ENCODE data around the gene WASF3.

WASF3 gene

GRCh38 chr13:26668357-26669146 lies 111.1 kb downstream of the WASF3 start:
- DNase-seq (ENCODE audit: low spot score): no peak
- Histone ChIP-seq H3K4me2 (ENCODE audit: insufficient read depth, low read length, poor library complexity, severe bottlenecking) (no peak overlapping the region), H3K27ac (replicated peaks; ENCODE audit: low read length) (peak overlapping the region; percentile 35), H4K91ac (ENCODE audit: low read depth, low read length, poor library complexity) (no peak overlapping the region), H3K14ac (ENCODE audit: low read length) (peak overlapping the region; percentile 38), H3K9ac (ENCODE audit: low read depth, low read length, poor library complexity) (no peak overlapping the region), H3K9me3 (replicated peaks in 1 of 2; ENCODE audit: control insufficient read depth in 2 of 2, insufficient read depth in 1 of 2, low read depth in 1 of 2, low read length in 2 of 2) (peaks cover 0 to 1% of the 10 kb centered on the region in 2 donors), H2AFZ (ENCODE audit: low read length) (no peak overlapping the region), H3K23ac (ENCODE audit: low read depth, low read length, poor library complexity) (no peak overlapping the region), H2BK120ac (ENCODE audit: low read depth, low read length) (no peak overlapping the region), H2AK5ac (ENCODE audit: low read depth, low read length) (no peak overlapping the region), H3K18ac (ENCODE audit: low read length) (no peak overlapping the region), H3K4me3 (ENCODE audit: low read length in 2 of 2) (no peak overlapping the region), H2BK15ac (ENCODE audit: low read length) (no peak overlapping the region), H2BK12ac (ENCODE audit: low read length) (no peak overlapping the region), H3K4ac (ENCODE audit: low read length) (peak overlapping the region; percentile 53), H3K4me1 (ENCODE audit: control insufficient read depth in 2 of 2, insufficient read depth in 1 of 2, low read depth in 1 of 2, low read length in 2 of 2) (no peaks in the 10 kb centered on the region), H3K79me1 (ENCODE audit: low read depth, low read length) (peaks cover 3% of the 10 kb centered on the region), H3K27me3 (ENCODE audit: control insufficient read depth in 3 of 3, insufficient read depth in 3 of 3, low read depth in 1 of 3, low read length in 3 of 3) (no peaks in the 10 kb centered on the region), H2BK5ac (ENCODE audit: low read length) (no peak overlapping the region), H4K8ac (ENCODE audit: low read depth, low read length) (peak overlapping the region; percentile 82), H3K36me3 (replicated peaks in 1 of 2; ENCODE audit: control insufficient read depth in 2 of 2, insufficient read depth in 2 of 2, low read length in 2 of 2) (peaks cover 8 to 25% of the 10 kb centered on the region in 2 donors)
- WGBS, 2 donors (ENCODE audit: extremely low coverage in 2 of 2, insufficient read length in 2 of 2, insufficient replicate concordance in 1 of 2): no CpG with 5 or more reads among the region's 5 CpGs

- H3K14ac ChIP-seq (ENCODE audit: low read length): peak overlapping the region; percentile 4
- peaks cover 14 to 25% of the 10 kb centered on the region in 2 donors for H3K36me3 ChIP-seq (replicated peaks in 1 of 2; ENCODE audit: control insufficient read depth in 2 of 2, insufficient read depth in 2 of 2, low read length in 2 of 2)
- H3K79me1 ChIP-seq (ENCODE audit: low read depth, low read length): peaks cover 5% of the 10 kb centered on the region
- H3K4me2 ChIP-seq (ENCODE audit: insufficient read depth, low read length, poor library complexity, severe bottlenecking): no peak overlapping the region
- no peaks in the 10 kb centered on the region for H3K27me3 ChIP-seq (ENCODE audit: control insufficient read depth in 3 of 3, insufficient read depth in 3 of 3, low read depth in 1 of 3, low read length in 3 of 3)
- no peak for DNase-seq (ENCODE audit: low spot score)
- no peak overlapping the region for H3K4me3 ChIP-seq (ENCODE audit: low read length in 2 of 2)
- H3K4me1 ChIP-seq (ENCODE audit: control insufficient read depth in 2 of 2, insufficient read depth in 1 of 2, low read depth in 1 of 2, low read length in 2 of 2): peaks cover 0 to 4% of the 10 kb centered on the region in 2 donors
- no peak overlapping the region for H2AK5ac ChIP-seq (ENCODE audit: low read depth, low read length)
- H2BK12ac ChIP-seq (ENCODE audit: low read length): no peak overlapping the region
- no CpG with 5 or more reads among the region's 5 CpGs for WGBS, 2 donors (ENCODE audit: extremely low coverage in 2 of 2, insufficient read length in 2 of 2, insufficient replicate concordance in 1 of 2)
- H3K18ac ChIP-seq (ENCODE audit: low read length): no peak overlapping the region
- no peak overlapping the region for H4K91ac ChIP-seq (ENCODE audit: low read depth, low read length, poor library complexity)
- H2BK120ac ChIP-seq (ENCODE audit: low read depth, low read length): no peak overlapping the region
- H2BK15ac ChIP-seq (ENCODE audit: low read length): no peak overlapping the region
- peak overlapping the region; percentile 52 for H3K23ac ChIP-seq (ENCODE audit: low read depth, low read length, poor library complexity)
- no peak overlapping the region for H2BK5ac ChIP-seq (ENCODE audit: low read length)
- no peak overlapping the region for H3K27ac ChIP-seq (replicated peaks; ENCODE audit: low read length)
- no peak overlapping the region for H4K8ac ChIP-seq (ENCODE audit: low read depth, low read length)
- H3K4ac ChIP-seq (ENCODE audit: low read length): peak overlapping the region; percentile 17
- H2AFZ ChIP-seq (ENCODE audit: low read length): no peak overlapping the region
- peaks cover 0 to 1% of the 10 kb centered on the region in 2 donors for H3K9me3 ChIP-seq (replicated peaks in 1 of 2; ENCODE audit: control insufficient read depth in 2 of 2, insufficient read depth in 1 of 2, low read depth in 1 of 2, low read length in 2 of 2)
- H3K9ac ChIP-seq (ENCODE audit: low read depth, low read length, poor library complexity): no peak overlapping the region
Measured at GRCh38 chr13:26673890-26674289, 116.4 kb downstream of the WASF3 start.

GRCh38 chr13:26677156-26677555 lies 119.7 kb downstream of the WASF3 start:
- no peak for DNase-seq (ENCODE audit: low spot score)
- no peak overlapping the region for H2BK12ac ChIP-seq (ENCODE audit: low read length)
- H3K27ac ChIP-seq (replicated peaks; ENCODE audit: low read length): no peak overlapping the region
- H3K36me3 ChIP-seq (replicated peaks in 1 of 2; ENCODE audit: control insufficient read depth in 2 of 2, insufficient read depth in 2 of 2, low read length in 2 of 2): peaks cover 23 to 40% of the 10 kb centered on the region in 2 donors
- H2BK15ac ChIP-seq (ENCODE audit: low read length): no peak overlapping the region
- H3K4me2 ChIP-seq (ENCODE audit: insufficient read depth, low read length, poor library complexity, severe bottlenecking): no peak overlapping the region
- no peak overlapping the region for H4K91ac ChIP-seq (ENCODE audit: low read depth, low read length, poor library complexity)
- no peak overlapping the region for H4K8ac ChIP-seq (ENCODE audit: low read depth, low read length)
- WGBS, 2 donors (ENCODE audit: extremely low coverage in 2 of 2, insufficient read length in 2 of 2, insufficient replicate concordance in 1 of 2): no CpG with 5 or more reads among the region's 4 CpGs
- peaks cover 7% of the 10 kb centered on the region for H3K79me1 ChIP-seq (ENCODE audit: low read depth, low read length)
- no peak overlapping the region for H3K9ac ChIP-seq (ENCODE audit: low read depth, low read length, poor library complexity)
- H2AK5ac ChIP-seq (ENCODE audit: low read depth, low read length): no peak overlapping the region
- no peak overlapping the region for H3K4me3 ChIP-seq (ENCODE audit: low read length in 2 of 2)
- no peak overlapping the region for H2BK5ac ChIP-seq (ENCODE audit: low read length)
- H3K27me3 ChIP-seq (ENCODE audit: control insufficient read depth in 3 of 3, insufficient read depth in 3 of 3, low read depth in 1 of 3, low read length in 3 of 3): no peaks in the 10 kb centered on the region
- no peak overlapping the region for H3K18ac ChIP-seq (ENCODE audit: low read length)
- H3K4ac ChIP-seq (ENCODE audit: low read length): no peak overlapping the region
- no peak overlapping the region for H3K14ac ChIP-seq (ENCODE audit: low read length)
- H3K9me3 ChIP-seq (replicated peaks in 1 of 2; ENCODE audit: control insufficient read depth in 2 of 2, insufficient read depth in 1 of 2, low read depth in 1 of 2, low read length in 2 of 2): peaks cover 0 to 1% of the 10 kb centered on the region in 2 donors
- no peak overlapping the region for H2AFZ ChIP-seq (ENCODE audit: low read length)
- H2BK120ac ChIP-seq (ENCODE audit: low read depth, low read length): no peak overlapping the region
- H3K23ac ChIP-seq (ENCODE audit: low read depth, low read length, poor library complexity): no peak overlapping the region
- H3K4me1 ChIP-seq (ENCODE audit: control insufficient read depth in 2 of 2, insufficient read depth in 1 of 2, low read depth in 1 of 2, low read length in 2 of 2): peaks cover 5 to 15% of the 10 kb centered on the region in 2 donors

GRCh38 chr13:26678330-26678729 lies 120.8 kb downstream of the WASF3 start:
- no peak overlapping the region for H3K14ac ChIP-seq (ENCODE audit: low read length)
- H4K91ac ChIP-seq (ENCODE audit: low read depth, low read length, poor library complexity): no peak overlapping the region
- no peaks in the 10 kb centered on the region for H3K27me3 ChIP-seq (ENCODE audit: control insufficient read depth in 3 of 3, insufficient read depth in 3 of 3, low read depth in 1 of 3, low read length in 3 of 3)
- peaks cover 27 to 52% of the 10 kb centered on the region in 2 donors for H3K36me3 ChIP-seq (replicated peaks in 1 of 2; ENCODE audit: control insufficient read depth in 2 of 2, insufficient read depth in 2 of 2, low read length in 2 of 2)
- H3K18ac ChIP-seq (ENCODE audit: low read length): no peak overlapping the region
- no peak overlapping the region for H3K4me2 ChIP-seq (ENCODE audit: insufficient read depth, low read length, poor library complexity, severe bottlenecking)
- no peak overlapping the region for H4K8ac ChIP-seq (ENCODE audit: low read depth, low read length)
- no peak overlapping the region for H2BK12ac ChIP-seq (ENCODE audit: low read length)
- no peak overlapping the region for H3K9ac ChIP-seq (ENCODE audit: low read depth, low read length, poor library complexity)
- H3K79me1 ChIP-seq (ENCODE audit: low read depth, low read length): peaks cover 7% of the 10 kb centered on the region
- peaks cover 5 to 15% of the 10 kb centered on the region in 2 donors for H3K4me1 ChIP-seq (ENCODE audit: control insufficient read depth in 2 of 2, insufficient read depth in 1 of 2, low read depth in 1 of 2, low read length in 2 of 2)
- H3K4me3 ChIP-seq (ENCODE audit: low read length in 2 of 2): no peak overlapping the region
- H2BK120ac ChIP-seq (ENCODE audit: low read depth, low read length): no peak overlapping the region
- no peak overlapping the region for H2BK15ac ChIP-seq (ENCODE audit: low read length)
- DNase-seq (ENCODE audit: low spot score): no peak
- peaks cover 0 to 1% of the 10 kb centered on the region in 2 donors for H3K9me3 ChIP-seq (replicated peaks in 1 of 2; ENCODE audit: control insufficient read depth in 2 of 2, insufficient read depth in 1 of 2, low read depth in 1 of 2, low read length in 2 of 2)
- no peak overlapping the region for H3K4ac ChIP-seq (ENCODE audit: low read length)
- no peak overlapping the region for H2BK5ac ChIP-seq (ENCODE audit: low read length)
- no peak overlapping the region for H3K27ac ChIP-seq (replicated peaks; ENCODE audit: low read length)
- H2AK5ac ChIP-seq (ENCODE audit: low read depth, low read length): no peak overlapping the region
- no peak overlapping the region for H2AFZ ChIP-seq (ENCODE audit: low read length)
- WGBS, 2 donors (ENCODE audit: extremely low coverage in 2 of 2, insufficient read length in 2 of 2, insufficient replicate concordance in 1 of 2): no CpG with 5 or more reads among the region's 5 CpGs
- no peak overlapping the region for H3K23ac ChIP-seq (ENCODE audit: low read depth, low read length, poor library complexity)

Measured in neuronal stem cell (in vitro differentiated cells).